Panc1 (cell line): ENCODE measurements around the gene CALU.

Experiments
- CTCF ChIP-seq: fragments of 450-650 bp; IDR thresholded peaks from 2 replicates; pipeline ENCODE4 v1.5.1; 2017; ENCODE audit warnings: mild to moderate bottlenecking
- POLR2AphosphoS5 ChIP-seq: IDR thresholded peaks from 2 replicates; pipeline ENCODE4 v1.6.1; 2012; ENCODE audit warnings: mild to moderate bottlenecking, low read depth, low read length, moderate library complexity
- SIN3A ChIP-seq: IDR thresholded peaks from 2 replicates; pipeline ENCODE4 v1.6.1; 2012; ENCODE audit warnings: low read depth, mild to moderate bottlenecking, low read length, moderate library complexity, borderline replicate concordance; ENCODE audit not compliant: insufficient read depth
- TF ChIP-seq, protein P1 (sequence below), 2 experiments: IDR thresholded peaks; 2 replicates each; pipeline ENCODE4 v1.6.1; 2011 to 2012; ENCODE audit warnings: low read depth in 2 of 2, control low read depth in 1 of 2, low read length in 1 of 2, mild to moderate bottlenecking in 1 of 2, moderate library complexity in 1 of 2; ENCODE audit not compliant: insufficient read depth in 1 of 2

- TF ChIP-seq POLR2AphosphoS5, result no peak
- TF ChIP-seq CTCF, result no peak
- TF ChIP-seq SIN3A, result no peak
- TF ChIP-seq, protein P1, sequence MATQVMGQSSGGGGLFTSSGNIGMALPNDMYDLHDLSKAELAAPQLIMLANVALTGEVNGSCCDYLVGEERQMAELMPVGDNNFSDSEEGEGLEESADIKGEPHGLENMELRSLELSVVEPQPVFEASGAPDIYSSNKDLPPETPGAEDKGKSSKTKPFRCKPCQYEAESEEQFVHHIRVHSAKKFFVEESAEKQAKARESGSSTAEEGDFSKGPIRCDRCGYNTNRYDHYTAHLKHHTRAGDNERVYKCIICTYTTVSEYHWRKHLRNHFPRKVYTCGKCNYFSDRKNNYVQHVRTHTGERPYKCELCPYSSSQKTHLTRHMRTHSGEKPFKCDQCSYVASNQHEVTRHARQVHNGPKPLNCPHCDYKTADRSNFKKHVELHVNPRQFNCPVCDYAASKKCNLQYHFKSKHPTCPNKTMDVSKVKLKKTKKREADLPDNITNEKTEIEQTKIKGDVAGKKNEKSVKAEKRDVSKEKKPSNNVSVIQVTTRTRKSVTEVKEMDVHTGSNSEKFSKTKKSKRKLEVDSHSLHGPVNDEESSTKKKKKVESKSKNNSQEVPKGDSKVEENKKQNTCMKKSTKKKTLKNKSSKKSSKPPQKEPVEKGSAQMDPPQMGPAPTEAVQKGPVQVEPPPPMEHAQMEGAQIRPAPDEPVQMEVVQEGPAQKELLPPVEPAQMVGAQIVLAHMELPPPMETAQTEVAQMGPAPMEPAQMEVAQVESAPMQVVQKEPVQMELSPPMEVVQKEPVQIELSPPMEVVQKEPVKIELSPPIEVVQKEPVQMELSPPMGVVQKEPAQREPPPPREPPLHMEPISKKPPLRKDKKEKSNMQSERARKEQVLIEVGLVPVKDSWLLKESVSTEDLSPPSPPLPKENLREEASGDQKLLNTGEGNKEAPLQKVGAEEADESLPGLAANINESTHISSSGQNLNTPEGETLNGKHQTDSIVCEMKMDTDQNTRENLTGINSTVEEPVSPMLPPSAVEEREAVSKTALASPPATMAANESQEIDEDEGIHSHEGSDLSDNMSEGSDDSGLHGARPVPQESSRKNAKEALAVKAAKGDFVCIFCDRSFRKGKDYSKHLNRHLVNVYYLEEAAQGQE (IDR thresholded peaks at IDR 0.05; ENCODE audit: insufficient read depth in 1 of 2, low read depth in 2 of 2, low read length in 1 of 2), result no peak
Observed at GRCh38 chr7:128793181-128793547, 54.0 kb downstream of the CALU start.
